RWPE1 (cell line): Measurements from ENCODE around the gene TMPRSS9.

Experiments used
- CTCF ChIA-PET: fragments of 350-600 bp; sonication (Branson Sonifier 250); formaldehyde crosslinking; extraction: SDS; loops from one replicate; lab custom pipeline; 2021; lab: Yijun Ruan, JAX
- POLR2A ChIA-PET: fragments of 400-600 bp; formaldehyde crosslinking; extraction: SDS; loops from one replicate; lab custom pipeline; 2020; ENCODE audit warnings: antibody characterized with exemption; ENCODE audit not compliant: low non-redundant PET; lab: Yijun Ruan, JAX
- DNase-seq: peaks from one replicate; pipeline ENCODE4 v3.0.0; 2012; ENCODE audit warnings: low spot score
- H3K27ac ChIP-seq: fragments of 450-650 bp; 2 replicates; pipeline ENCODE4 v1.5.1; 2017
- CTCF ChIP-seq: fragments of 450-650 bp; conservative IDR thresholded peaks from 2 replicates; pipeline ENCODE4 v1.5.1; 2017; ENCODE audit warnings: low read depth, mild to moderate bottlenecking

The TMPRSS9 gene

GRCh38 chr19:2357279-2358206 lies 2.5 kb upstream of the TMPRSS9 start:
- H3K27ac ChIP-seq, result no peak overlapping the region
- no peak for TF ChIP-seq CTCF
- CTCF ChIA-PET, result no interaction called here
- DNase-seq, result no peak
- POLR2A ChIA-PET, result no interaction called here

DNA sequence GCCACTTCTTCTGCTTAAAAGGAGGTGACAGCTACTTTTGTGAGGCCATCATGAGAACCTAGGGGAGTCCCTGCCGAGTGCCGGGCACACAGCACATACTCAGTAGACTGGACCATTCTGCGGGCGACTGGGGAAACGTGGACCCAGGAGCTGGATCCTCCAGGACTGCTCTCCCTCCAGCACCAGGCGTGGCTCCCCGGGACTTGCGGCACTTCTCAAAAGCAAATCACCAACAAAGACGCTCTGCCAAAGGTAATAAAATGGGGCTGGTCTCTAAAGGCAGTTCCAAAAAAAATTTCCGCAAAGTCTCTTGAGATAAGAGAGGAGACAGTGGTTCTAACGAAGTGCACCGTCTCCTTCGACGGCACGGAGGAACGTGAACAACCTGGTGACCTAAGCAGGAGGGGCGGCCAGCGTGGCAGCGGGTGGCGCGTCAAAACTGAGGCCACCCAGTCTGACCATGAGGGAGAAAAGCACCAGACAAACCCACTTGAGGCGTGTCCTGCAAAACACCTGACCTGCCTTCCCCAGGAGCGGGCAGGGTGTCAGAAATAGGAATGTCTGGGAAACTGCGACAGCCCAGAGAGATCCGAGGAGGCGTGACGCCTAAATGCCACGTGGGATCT lies 1.4 kb upstream of the TMPRSS9 start:
- DNase-seq, result no peak
- no peak for TF ChIP-seq CTCF
- H3K27ac ChIP-seq, result no peak overlapping the region
- CTCF ChIA-PET, result no interaction called here
- POLR2A ChIA-PET, result no interaction called here

GRCh38 chr19:2360833-2361232 lies 768 bp downstream of the TMPRSS9 start:
- no peak for TF ChIP-seq CTCF
- H3K27ac ChIP-seq, result no peak overlapping the region
- no peak for DNase-seq
- CTCF ChIA-PET, result interaction anchor here (0.6 kb wide), 1 partner anchor 31 kb away, joined by 3 read pairs; no protein-coding TSS in a partner anchor
- POLR2A ChIA-PET, result no interaction called here

GRCh38 chr19:2361246-2362045 lies 1.4 kb downstream of the TMPRSS9 start:
- no peak for DNase-seq
- ChIA-PET CTCF (interaction anchor here (0.6 kb wide), 1 partner anchor 31 kb away, joined by 3 read pairs; no protein-coding TSS in a partner anchor), POLR2A (no interaction called here)
- no peak overlapping the region for H3K27ac ChIP-seq
- no peak for TF ChIP-seq CTCF

DNA sequence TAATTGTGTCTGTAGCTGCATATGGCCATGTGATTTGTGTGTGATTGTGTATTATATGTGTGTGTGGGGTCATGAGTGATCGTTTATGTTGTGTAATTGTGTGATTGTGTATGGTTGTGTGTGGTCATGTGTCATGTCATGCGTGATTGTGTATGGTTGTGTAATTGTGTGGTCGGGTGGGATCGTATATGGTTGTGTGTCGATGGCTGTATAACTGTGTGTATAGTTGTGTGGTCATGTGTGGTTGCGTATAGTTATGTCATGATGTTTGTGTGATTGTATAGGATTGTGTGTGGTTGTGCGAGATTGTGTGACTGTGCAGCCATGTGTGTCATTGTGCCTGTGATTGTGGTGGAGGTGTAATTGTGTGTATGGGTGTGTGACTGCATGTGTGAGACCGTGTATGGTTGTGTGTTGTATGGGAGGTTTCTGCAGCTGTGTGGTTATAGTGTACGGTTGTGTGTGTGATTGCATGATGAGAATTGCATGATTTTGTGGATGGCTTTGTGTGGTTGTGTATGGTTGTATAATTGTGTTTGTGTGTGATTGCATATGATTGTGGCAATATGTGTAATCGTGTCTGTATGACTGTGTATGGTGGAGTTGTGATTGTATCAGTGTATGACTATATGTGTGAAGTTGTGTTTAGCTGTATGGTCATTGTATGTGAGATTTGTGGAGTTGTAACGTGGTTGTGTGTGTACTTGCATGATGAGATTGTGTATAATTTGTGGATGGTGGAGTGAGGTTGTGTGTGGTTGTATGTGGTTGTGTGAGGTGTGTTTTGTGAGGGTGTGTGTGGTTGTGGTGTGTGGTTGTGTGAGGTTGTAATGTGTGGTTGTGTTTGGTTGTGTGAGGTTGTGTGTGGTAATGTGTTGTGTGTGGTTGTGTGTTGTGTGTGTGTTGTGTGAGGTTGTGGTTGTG lies 2.2 kb downstream of the TMPRSS9 start:
- POLR2A ChIA-PET, result no interaction called here
- CTCF ChIA-PET, result interaction anchor here (0.8 kb wide), 1 partner anchor 30 kb away, joined by 5 read pairs; no protein-coding TSS in a partner anchor
- DNase-seq, result no peak
- TF ChIP-seq CTCF, result no peak
- no peak overlapping the region for H3K27ac ChIP-seq
